NCI-H187 treated with DMSO at 0.1 percent for 48 hours (cell line): ENCODE results near the gene OTUB2.

Source experiments
- DNase-seq: peaks from one replicate; lab custom pipeline; 2025; lab: John Stamatoyannopoulos, UW

The OTUB2 gene

DNA sequence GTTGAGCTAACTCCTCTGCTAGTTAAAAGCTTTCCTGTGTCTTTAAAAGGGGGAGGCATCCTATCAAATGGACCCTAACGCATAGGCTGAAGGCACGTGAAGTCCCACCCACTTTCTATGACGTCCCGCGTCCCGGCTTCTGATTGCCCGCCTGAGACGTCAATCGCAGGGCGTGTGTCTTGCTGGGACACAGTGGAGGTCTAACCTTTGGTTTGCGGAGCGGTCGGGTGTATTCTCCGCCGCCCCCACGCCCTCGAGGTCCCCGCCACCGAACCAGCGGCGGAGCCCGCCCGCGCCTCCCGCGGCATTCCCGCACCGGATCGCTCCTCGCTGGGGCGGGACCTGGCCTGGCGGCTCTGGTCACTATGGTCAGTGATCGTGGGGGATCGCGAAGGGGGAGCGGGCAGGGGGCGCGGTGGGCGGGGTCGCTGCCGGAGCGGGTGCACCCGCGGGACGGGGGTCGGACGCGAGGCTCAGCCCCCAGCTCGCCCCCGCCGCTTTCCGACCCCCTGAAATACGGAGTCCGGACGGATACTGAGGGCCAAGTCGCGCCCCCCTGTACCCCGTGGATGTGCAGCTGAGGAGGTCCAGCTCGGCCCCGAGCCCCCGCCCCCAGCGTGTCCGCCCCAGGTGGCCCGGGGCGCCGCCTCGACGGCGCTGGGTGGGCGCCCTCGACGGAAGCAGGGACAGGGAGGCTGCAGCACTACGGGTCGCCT, at the start of gene OTUB2:
Gene OTUB2 (plus strand): TSS at position 168 of the 716 bp plus-strand sequence. CDS start 198 bp downstream, at position 366.
- DNase-seq, result peak; percentile 85

DNA sequence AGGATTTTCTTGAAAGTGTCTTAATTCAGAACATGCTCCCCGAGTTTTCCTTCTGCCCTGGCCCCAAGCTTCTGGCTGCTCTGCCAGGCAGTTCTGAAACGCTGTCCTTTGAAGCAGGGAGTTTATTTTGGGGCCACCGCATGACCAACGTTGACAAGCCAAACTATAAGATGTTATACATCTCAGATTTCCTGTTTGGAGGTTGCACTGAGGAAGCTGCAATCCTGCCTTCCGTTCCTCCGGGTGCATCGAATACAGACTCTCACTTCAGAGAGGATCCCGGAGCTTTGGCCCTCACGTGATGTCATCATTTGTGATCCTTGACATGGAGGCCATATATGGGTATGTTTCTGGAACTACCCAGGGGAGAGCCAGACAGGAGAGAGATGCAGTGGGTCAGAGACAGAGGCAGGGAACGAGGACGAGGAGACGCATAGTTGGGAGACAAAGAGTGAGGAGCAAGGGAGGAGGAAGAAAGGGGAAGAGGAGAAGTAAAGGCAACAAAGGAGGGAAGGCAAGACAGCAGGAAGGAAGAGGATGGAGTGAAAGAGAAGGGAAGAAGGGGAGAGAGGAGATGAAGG, 49.6 kb upstream of the OTUB2 start, which contains the start of gene ASB2:
Gene ASB2 (minus strand): TSS at position 94 of the 581 bp plus-strand sequence. CDS start 12,031 bp downstream, outside the sequence.
- no peak for DNase-seq

GRCh38 chr14:93977171-93977570, 49.0 kb upstream of the OTUB2 start:
- no peak for DNase-seq

DNA sequence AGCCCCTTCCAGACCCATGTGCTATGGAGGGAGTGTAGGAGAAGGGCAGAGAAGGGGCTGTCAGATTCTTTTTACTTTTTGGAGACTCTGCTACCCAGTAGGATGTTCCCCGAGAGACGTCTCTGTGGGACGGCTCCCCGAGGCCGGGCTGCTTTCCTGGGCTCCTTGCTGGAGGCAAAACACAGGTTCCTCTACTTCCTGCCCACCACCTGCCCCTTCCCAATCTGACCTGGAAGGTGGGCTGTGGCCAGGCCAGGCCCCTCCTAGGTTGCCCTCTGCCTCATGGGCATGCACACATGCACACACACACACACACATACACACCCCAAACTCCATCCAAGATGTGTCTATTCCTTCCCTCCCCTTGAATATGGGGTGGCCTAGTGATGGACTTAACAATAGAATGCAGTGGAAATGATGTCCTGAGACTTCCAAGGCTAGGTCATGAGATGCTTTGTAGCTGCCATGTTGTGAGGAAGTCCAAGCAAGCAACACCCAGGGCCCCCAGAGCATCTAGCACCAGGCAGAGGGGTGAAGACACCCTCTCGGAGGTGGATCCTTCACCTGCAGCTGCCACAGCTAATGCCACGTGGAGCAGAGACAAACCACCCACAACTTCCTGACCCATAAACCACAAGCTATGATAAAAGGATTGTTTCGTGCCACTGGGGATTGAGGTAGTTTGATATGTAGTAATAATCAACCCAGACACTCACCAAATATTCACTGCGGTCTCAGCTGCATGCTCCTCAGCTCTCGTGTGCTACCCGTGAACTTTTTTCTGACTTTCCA, 48.2 kb upstream of the OTUB2 start:
- no peak for DNase-seq

DNA sequence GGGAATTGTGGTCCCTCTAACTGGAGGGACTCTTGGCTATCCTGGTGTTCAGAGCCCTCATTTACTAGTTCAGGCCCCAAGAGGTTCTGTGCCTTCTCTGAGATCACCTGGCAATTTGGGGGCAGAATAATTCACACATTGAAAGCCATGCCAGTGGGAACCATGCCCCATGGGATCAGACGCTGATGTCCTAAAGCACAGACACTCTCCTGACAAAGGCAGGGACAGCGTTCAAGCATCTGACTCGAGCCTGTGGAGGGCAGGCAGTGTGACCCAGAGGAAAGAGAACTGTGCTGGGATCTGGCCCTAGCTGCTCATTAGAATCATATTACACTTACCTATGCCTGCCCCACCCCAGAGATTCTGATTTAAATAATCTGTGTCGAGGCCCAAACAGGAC, 47.4 kb upstream of the OTUB2 start:
- no peak for DNase-seq

- DNase-seq, result no peak
These were observed 45.5 kb upstream of the OTUB2 start for GRCh38 chr14:93980456-93981201.

DNA sequence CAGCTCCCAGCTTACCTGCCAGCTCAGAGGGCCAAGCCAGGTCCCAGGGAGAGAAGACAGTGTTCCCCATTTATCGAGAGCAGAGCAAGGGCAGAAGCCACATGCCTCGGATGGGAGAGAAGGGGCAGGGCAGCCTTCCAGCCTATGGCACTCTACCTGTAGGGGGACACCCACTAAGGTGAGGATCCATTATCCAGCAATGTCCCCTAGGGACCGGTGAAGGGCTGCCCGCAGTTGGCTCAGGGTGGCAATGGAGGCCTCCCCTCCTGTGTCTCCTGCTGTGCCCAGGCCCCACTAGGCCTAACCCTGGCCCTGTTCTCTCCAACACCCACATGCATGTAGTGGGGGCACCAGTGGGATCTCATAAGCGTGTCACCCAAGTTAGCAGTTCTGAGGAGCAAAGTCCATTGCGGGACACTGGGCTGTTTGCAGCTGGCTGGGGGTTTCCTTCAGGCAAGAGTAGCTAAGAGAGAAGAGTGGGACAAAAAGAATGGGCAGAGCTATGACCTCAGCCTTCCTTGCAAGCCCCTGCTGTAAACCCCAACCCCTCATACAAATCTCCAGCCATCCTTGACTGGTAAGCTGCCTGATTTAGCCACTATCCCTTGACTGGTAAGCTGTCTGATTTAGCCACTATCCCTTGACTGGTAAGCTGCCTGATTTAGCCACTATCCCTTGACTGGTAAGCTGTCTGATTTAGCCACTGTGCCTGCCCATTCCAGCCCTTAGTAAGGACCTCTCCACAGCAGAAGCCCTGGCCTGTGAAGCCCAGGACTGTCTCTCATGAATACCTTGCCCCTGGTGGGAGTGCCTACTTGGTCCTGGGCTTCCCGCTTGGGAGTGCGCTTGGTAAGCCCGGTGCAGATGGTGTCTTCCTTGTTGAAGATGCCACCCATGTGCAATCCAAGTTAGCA, 44.6 kb upstream of the OTUB2 start:
- DNase-seq, result no peak

GRCh38 chr14:93982230-93983007, 43.7 kb upstream of the OTUB2 start:
- DNase-seq, result no peak

DNA sequence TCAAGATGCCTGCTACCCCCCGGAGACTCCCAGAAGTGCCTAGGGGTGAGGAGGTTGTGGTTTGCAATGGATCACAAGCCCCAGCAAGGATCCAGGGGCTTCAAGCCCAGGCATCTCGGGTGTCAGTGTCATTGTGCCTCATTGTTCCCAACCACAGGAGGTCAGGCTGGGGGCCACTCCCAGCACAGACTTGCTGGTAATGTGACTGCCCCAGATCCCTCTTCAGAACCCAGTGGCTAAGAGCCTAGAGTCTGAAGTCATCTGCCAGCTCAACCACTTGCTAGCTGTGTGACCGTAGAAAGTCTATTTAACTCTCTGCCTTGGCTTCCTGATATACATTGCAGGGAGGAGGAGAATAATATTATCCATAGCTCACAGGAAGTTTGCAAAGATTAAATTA, 42.1 kb upstream of the OTUB2 start:
- DNase-seq, result no peak

DNA sequence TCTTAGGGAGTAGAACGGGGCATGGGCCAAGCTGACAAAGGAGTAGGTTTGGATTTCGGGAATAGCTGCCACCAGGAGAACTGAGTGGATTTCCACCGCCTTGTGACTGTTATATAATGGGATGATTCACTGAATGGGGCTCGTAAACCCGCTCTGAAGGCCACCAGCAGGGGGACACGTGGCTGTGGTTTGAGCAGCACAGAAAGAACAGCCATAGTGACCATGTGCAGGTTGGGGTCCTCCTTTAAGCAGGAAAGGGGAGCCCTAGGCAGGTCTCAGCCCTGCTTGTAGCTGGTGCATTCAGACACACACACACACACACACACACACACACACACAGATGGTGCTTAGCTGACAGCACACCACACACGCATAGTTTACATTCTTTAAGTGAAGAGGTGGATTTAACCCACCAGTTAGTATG, 41.1 kb upstream of the OTUB2 start:
- no peak for DNase-seq

DNA sequence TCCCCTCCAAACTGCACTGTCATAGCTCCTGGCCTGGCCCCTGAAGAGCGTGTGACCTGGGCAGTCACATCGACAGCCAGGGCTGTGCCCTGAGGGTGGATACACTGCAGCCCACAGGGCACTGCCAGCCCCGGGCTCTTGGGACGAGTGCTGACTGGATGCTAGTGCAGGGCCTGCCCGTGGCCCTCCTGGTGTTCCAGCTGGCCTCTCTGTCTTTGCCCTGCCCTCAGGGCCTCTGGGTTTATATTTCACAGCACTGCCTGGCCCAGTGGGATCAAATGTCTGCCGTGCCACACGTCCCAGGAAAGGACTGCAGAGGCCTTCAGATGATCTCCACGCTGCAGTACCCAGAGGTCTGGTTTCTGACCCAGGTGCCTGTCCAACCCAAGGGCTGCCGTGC, 39.2 kb upstream of the OTUB2 start:
- no peak for DNase-seq

DNA sequence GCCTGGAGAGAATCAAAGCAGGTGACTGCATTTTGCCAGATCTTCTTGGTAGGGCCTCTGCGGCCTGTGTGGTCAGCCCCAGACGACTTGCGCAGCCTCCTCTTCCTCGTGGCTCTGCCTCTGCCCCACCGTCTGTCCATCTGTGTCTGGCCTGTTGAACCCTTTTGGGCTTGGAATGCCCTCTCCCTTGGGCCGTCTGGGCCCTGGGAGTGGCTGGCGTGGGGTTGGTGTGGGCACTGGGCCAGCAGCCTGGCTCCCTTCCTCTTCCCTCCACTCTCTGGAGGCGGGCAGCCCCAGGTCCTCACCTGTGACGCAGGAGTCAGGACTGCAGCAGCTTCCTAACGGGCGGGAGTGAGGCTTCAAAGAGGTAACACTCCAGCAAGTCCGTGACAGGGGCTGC, 38.8 kb upstream of the OTUB2 start:
- DNase-seq, result no peak

- DNase-seq, result no peak
These were observed 38.2 kb upstream of the OTUB2 start for GRCh38 chr14:93987815-93988476.

DNA sequence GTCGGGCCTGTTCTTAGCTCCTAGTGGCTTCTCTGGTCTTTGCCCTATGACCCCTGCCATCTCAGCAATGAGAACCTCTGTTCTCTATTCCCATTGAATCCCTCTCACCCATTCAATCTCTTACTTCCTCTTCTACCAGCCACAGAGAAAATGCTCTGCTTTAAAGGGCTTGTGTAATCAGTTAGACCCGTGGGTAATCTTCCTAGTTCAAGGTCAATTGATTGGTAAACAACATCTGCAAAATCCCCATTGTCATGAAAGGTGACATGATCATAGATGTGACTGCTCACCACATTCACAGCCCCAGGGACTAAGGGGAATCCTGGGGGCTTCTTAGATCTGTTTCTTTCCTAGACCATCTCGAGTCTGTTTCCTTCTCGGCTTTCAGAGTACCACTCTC, 36.2 kb upstream of the OTUB2 start:
- DNase-seq, result no peak

DNA sequence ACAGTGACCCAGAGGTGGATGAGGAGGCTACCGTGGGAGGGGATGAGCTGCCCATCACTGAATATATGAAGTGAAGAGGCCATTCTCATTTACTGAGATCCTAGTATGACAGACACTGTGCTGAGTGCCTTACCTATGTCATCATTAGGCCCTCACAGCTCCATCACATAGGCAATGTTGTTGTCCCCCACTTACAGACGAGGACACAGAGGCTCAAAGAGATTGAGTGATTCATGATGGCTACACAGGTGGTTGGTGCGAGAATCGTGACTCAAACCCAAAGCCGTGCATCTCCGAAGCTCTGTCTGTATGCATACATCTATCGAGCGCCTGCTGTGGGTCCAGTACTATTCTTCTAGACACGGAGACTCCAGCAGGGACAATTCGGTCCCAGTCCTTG, 34.9 kb upstream of the OTUB2 start:
- no peak for DNase-seq

GRCh38 chr14:93991649-93992048, 34.5 kb upstream of the OTUB2 start:
- no peak for DNase-seq

DNA sequence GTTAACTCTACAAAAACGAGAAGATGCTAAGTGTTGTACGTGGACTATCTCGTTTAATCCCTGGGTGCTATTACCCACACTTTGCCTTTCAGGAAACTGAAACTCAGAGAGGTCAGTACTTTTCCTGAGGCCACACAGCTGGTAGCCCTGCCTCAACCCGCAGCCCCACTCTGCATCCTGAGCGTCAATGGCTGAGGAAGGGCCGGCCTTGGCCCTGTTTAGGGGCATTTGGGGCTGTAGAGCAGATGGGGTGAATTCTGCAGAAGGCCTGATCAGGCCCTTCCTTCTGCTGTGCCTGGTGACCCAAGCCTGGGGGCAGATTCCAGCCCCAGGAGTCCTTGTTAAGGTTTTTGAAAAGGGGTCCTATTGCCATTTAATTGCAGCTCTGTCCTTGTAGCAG, 32.8 kb upstream of the OTUB2 start:
- DNase-seq, result no peak

DNA sequence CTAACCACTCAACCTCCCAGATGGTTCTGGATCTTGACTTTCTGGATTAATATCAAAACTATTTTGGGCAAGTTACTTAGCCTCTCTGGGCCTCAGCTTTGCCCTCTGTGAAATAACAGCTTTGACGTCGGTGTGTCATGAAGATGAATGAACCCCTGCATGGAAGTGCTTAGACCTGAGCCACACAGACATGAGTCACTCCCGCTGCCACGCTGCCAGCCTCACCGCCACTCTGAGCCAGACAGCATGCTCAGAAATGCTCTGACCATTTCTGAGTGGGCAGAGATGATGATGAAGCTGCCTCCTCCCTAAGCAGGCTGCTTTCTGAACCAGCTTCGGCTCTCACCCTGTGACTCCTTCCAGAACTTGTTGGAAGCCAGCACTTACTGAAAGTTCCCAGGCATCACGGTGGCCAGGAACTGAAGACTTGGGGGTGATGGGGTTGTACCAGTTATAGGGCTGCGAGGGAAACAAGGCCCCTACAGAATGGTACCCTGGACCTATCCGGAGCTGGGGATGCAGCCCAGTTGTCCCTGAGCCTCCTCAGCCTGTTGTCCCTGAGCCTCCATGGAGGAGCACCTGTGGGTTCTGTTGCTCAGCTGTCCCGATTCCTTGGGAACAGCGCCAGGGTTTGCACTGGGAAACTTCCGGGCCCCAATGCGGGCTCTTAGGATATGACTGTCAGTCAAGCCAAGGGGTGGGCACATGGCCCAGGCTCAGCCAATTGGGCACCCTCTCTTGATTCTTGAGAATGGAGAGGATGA, 31.0 kb upstream of the OTUB2 start:
- DNase-seq, result no peak

DNA sequence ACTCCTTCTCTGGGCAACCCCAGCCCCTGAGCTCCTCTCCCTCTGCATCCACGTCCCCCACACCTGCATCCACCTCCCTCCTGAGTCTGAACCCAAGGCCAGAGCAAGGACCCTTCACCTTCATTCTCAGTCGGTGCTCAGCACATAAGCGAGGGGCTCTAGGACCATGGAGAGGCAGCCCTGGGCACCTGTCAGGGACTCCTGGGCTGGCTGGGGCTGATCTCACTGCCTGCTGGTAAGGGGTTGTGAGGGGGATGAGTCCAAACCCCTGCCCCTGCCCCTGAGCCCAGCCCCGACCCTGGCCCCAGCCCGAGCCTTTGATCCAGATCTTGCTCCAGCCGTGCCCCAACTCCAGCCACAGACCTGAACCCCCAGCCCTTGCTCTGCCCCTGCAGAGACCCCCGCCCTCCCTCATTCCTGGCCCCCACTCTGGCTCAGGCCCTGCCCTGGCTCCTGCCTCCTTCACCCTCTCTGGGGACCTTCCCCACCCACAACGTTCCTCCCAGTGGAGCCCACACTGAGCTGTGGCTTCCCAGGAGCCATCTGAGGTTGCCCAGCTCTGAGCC, 29.9 kb upstream of the OTUB2 start:
- no peak for DNase-seq
